DOHH2 (cell line): Measurements from ENCODE around the gene DCDC2.

Experiments
- H3F3A ChIP-seq: fragments of 200-600 bp; sonication (generic), shearing (Covaris generic); 2 replicates; pipeline ENCODE4 v1.6.0; 2016; ENCODE audit warnings: antibody characterized with exemption, mild to moderate bottlenecking; ENCODE audit not compliant: control insufficient read depth, insufficient read depth
- H3K27ac ChIP-seq: fragments of 200-600 bp; sonication (generic); 2 replicates; pipeline ENCODE4 v1.5.1; 2014; ENCODE audit warnings: low read depth, mild to moderate bottlenecking, low read length, moderate library complexity
- H3K27me3 ChIP-seq: fragments of 200-600 bp; sonication (generic); 2 replicates; pipeline ENCODE4 v1.6.1; 2014; ENCODE audit warnings: mild to moderate bottlenecking, low read length, mixed read lengths; ENCODE audit not compliant: control insufficient read depth
- H3K36me3 ChIP-seq: fragments of 200-600 bp; sonication (generic); 2 replicates; pipeline ENCODE4 v1.6.1; 2014; ENCODE audit warnings: mild to moderate bottlenecking, low read length, moderate library complexity, mixed read lengths; ENCODE audit not compliant: control insufficient read depth
- H3K4me1 ChIP-seq: fragments of 200-600 bp; sonication (generic); 2 replicates; pipeline ENCODE4 v1.6.1; 2014; ENCODE audit warnings: mild to moderate bottlenecking, low read length, mixed read lengths; ENCODE audit not compliant: control insufficient read depth
- H3K4me2 ChIP-seq: fragments of 200-600 bp; sonication (generic); 2 replicates; pipeline ENCODE4 v1.6.0; 2014; ENCODE audit warnings: mild to moderate bottlenecking, low read length, moderate library complexity
- H3K4me3 ChIP-seq: fragments of 200-600 bp; sonication (generic); 2 replicates; pipeline ENCODE4 v1.5.1; 2014; ENCODE audit warnings: mild to moderate bottlenecking, low read length, mixed read lengths
- H3K79me2 ChIP-seq: fragments of 200-600 bp; sonication (generic); 2 replicates; pipeline ENCODE4 v1.6.1; 2014; ENCODE audit warnings: mild to moderate bottlenecking, low read length, mixed read lengths; ENCODE audit not compliant: control insufficient read depth
- H3K9me2 ChIP-seq: fragments of 200-600 bp; sonication (generic); replicated peaks from 2 replicates; pipeline ENCODE4 v1.6.1; 2014; ENCODE audit warnings: mild to moderate bottlenecking, low read length, mixed read lengths; ENCODE audit not compliant: control insufficient read depth
- H3K9me3 ChIP-seq: fragments of 200-600 bp; sonication (generic); 2 replicates; pipeline ENCODE4 v1.6.1; 2014; ENCODE audit warnings: antibody characterized with exemption, low read length, mixed read lengths; ENCODE audit not compliant: control insufficient read depth, insufficient read depth
- H4K20me1 ChIP-seq: fragments of 200-600 bp; sonication (generic); 2 replicates; pipeline ENCODE4 v1.6.0; 2014; ENCODE audit warnings: low read depth, mild to moderate bottlenecking, antibody characterized with exemption, low read length, moderate library complexity; ENCODE audit not compliant: control insufficient read depth, insufficient read depth
- EZH2phosphoT487 ChIP-seq: fragments of 200-600 bp; sonication (generic); IDR thresholded peaks from 2 replicates; pipeline ENCODE4 v1.6.1; 2017; ENCODE audit warnings: borderline replicate concordance, mild to moderate bottlenecking, antibody characterized with exemption, low read length, moderate library complexity, mixed read lengths
- TF ChIP-seq, protein P1 (sequence below): fragments of 200-600 bp; sonication (generic); IDR thresholded peaks from one replicate; pipeline ENCODE4 v1.5.1; 2014; ENCODE audit warnings: antibody characterized with exemption, mild to moderate bottlenecking, low read depth, low read length; ENCODE audit not compliant: poor library complexity, severe bottlenecking

Gene DCDC2

DNA sequence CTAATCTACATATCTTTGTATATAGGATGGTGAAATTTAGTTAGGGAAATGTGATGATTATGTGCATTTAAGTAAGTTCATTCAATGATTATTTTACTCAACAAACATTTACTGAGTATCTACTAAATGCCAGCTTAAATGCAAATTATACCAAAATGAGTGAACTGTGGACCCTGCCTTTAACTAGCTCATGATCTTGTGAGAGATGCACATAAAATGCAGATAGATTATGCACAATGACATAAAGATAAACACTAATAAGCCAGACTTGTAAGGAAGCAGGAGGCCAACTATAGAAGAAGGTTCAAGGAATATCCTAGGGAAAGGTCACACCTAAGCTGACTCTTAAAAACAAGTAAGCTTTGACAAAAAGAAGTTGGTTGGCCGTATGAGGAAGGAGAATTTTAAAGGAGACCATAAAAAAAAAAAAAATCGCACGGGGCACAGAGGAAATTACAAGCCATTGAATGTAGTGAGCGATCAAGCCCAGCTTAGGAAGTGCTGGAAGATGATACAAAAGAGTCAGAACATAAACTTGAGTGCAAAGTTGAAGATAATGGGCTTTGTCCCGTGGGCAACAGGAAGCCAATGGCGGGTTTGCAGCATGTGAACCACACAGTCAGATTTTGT, 123.9 kb downstream of the DCDC2 start:
- Histone ChIP-seq H3K9me2 (no peaks in the 10 kb centered on the region), H3F3A (no peaks in the 10 kb centered on the region), H3K4me1 (no peaks in the 10 kb centered on the region), H3K79me2 (no peaks in the 10 kb centered on the region), H3K36me3 (no peaks in the 10 kb centered on the region), H4K20me1 (no peaks in the 10 kb centered on the region), H3K9me3 (no peaks in the 10 kb centered on the region), H3K27me3 (no peaks in the 10 kb centered on the region), H3K4me3 (no peak overlapping the region), H3K27ac (no peak overlapping the region), H3K4me2 (no peak overlapping the region)
- no peak for TF ChIP-seq EZH2phosphoT487
- TF ChIP-seq, protein P1, sequence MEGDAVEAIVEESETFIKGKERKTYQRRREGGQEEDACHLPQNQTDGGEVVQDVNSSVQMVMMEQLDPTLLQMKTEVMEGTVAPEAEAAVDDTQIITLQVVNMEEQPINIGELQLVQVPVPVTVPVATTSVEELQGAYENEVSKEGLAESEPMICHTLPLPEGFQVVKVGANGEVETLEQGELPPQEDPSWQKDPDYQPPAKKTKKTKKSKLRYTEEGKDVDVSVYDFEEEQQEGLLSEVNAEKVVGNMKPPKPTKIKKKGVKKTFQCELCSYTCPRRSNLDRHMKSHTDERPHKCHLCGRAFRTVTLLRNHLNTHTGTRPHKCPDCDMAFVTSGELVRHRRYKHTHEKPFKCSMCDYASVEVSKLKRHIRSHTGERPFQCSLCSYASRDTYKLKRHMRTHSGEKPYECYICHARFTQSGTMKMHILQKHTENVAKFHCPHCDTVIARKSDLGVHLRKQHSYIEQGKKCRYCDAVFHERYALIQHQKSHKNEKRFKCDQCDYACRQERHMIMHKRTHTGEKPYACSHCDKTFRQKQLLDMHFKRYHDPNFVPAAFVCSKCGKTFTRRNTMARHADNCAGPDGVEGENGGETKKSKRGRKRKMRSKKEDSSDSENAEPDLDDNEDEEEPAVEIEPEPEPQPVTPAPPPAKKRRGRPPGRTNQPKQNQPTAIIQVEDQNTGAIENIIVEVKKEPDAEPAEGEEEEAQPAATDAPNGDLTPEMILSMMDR, result no peak

DNA sequence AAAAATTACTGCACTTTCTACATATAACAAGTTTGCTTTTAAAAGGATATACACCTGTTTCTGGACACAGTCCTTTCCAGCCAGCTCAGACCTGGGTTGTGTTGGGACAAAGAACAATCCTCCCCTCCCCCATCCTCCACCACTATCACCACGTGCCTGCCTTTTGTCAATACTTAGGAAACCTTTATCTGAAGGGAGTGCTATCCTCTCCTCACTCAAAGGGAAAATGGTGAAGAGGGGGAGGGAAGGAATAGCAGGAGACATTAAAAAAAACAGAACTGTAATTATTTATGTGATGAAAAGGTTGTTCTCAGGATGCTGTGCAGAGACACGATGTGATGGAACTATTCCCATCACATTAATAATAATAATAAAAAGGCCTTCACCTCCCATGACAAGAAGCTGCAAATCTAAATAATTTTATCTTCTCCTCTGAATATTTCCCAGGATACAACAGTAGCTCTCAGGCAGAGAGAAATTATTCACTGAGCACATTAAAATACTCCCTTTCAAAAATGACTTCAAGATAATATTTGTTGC, 126.4 kb downstream of the DCDC2 start:
- Histone ChIP-seq H3K4me1 (no peaks in the 10 kb centered on the region), H4K20me1 (no peaks in the 10 kb centered on the region), H3K36me3 (no peaks in the 10 kb centered on the region)

DNA sequence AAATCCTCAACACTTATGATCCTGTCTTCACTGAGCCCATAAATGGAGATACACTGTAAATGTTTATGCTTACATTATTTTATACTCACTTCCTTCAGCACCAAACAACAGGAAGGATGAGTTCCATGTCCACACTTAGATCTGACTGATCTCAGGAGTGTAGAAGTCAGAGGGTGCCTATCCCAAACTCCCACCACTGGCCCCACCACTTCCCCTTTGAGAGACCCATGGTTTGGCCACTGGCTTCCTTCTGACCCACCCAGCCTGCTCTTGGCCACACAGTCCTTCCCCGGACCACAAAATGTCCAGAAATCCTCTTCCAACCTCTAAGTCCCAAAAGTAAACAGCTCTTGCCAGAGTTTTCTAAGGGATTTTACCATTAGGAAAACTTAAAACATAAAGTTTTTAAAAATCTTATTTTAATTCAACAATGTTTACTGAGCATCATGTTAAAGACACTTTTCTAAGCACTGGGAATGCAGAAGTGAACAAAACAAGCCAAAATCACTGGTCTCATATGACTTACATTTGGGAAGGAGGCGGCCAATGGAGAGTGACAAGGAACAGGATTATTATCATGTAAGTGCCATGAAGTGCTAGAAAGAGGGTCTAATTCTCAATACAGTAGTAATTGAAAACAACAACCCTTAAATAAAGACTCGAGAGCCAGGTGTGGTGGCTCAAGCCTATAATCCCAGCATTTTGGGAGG, 128.0 kb downstream of the DCDC2 start:
- H3F3A ChIP-seq, result no peaks in the 10 kb centered on the region
- H3K4me3 ChIP-seq, result no peak overlapping the region
- no peaks in the 10 kb centered on the region for H3K79me2 ChIP-seq
- no peaks in the 10 kb centered on the region for H4K20me1 ChIP-seq
- H3K27ac ChIP-seq, result no peak overlapping the region
- no peak for TF ChIP-seq EZH2phosphoT487
- TF ChIP-seq, protein P1, result no peak
- no peaks in the 10 kb centered on the region for H3K4me1 ChIP-seq
- H3K36me3 ChIP-seq, result no peaks in the 10 kb centered on the region
- H3K27me3 ChIP-seq, result peaks cover 7% of the 10 kb centered on the region; the same call in 1 of the 2 replicates
- no peaks in the 10 kb centered on the region for H3K9me3 ChIP-seq
- no peak overlapping the region for H3K4me2 ChIP-seq
- no peaks in the 10 kb centered on the region for H3K9me2 ChIP-seq

More for the DNA sequence above, 126.4 kb downstream of the DCDC2 start:
- Histone ChIP-seq H3K4me3 (no peak overlapping the region), H3K4me2 (no peak overlapping the region), H3K9me3 (no peaks in the 10 kb centered on the region), H3K27ac (no peak overlapping the region), H3K27me3 (peaks cover 7% of the 10 kb centered on the region; the same call in 1 of the 2 replicates), H3K79me2 (no peaks in the 10 kb centered on the region), H3K9me2 (no peaks in the 10 kb centered on the region), H3F3A (no peaks in the 10 kb centered on the region)
- TF ChIP-seq EZH2phosphoT487, result no peak
- TF ChIP-seq, protein P1, result no peak
